IMR-90 (cell line): Measurements from ENCODE around the gene XRN1. TPM values are rescaled to one million over a fixed set of nuclear protein-coding genes. Genes with fewer than 3 reads are reported as not detected.

Source experiments
- ATAC-seq: fragments of 200-7000 bp; cut with Tn5 transposase; 2 replicates; pipeline ENCODE4 v1.9.1; 2020; ENCODE audit warnings: low read depth, mild to moderate bottlenecking, moderate library complexity
- BruUV-seq: library from RNA; stranded (reverse); fragments of 400-500 nt; replicated peaks from 2 replicates; lab custom pipeline; 2021; lab: Mats Ljungman, UMichigan
- CTCF ChIA-PET: fragments of 300-600 bp; formaldehyde crosslinking; extraction: SDS; loops from one replicate; lab custom pipeline; 2021; ENCODE audit warnings: antibody characterized with exemption; lab: Yijun Ruan, JAX
- POLR2A ChIA-PET: fragments of 300-600 bp; sonication (Branson Sonifier 250); formaldehyde crosslinking; loops from one replicate; lab custom pipeline; 2022; ENCODE audit warnings: antibody characterized with exemption; ENCODE audit not compliant: unreplicated experiment; lab: Charles Lee
- DNase-seq: peaks from one replicate; pipeline ENCODE4 v3.0.0; 2013
- H2AFZ ChIP-seq: replicated peaks from 2 replicates; pipeline ENCODE3; 2013; ENCODE audit warnings: low read length, mild to moderate bottlenecking; ENCODE audit not compliant: poor library complexity
- H2AK5ac ChIP-seq: 2 replicates; pipeline ENCODE4 v1.6.1; 2013; ENCODE audit warnings: low read depth, low read length, inconsistent platforms
- H2AK9ac ChIP-seq: replicated peaks from 2 replicates; pipeline ENCODE3; 2013; ENCODE audit warnings: mild to moderate bottlenecking, low read depth, low read length, moderate library complexity; ENCODE audit not compliant: poor library complexity
- H2BK120ac ChIP-seq: 2 replicates; pipeline ENCODE4 v1.6.1; 2013; ENCODE audit warnings: low read depth, low read length, inconsistent platforms
- H2BK15ac ChIP-seq: 3 replicates; pipeline ENCODE4 v1.6.1; 2013; ENCODE audit warnings: low read depth, low read length, inconsistent platforms
- H2BK20ac ChIP-seq: 2 replicates; pipeline ENCODE4 v1.6.1; 2013; ENCODE audit warnings: low read depth, mild to moderate bottlenecking, inconsistent platforms, low read length, moderate library complexity
- H2BK5ac ChIP-seq: 2 replicates; pipeline ENCODE4 v1.6.1; 2013; ENCODE audit warnings: mild to moderate bottlenecking, low read depth, low read length, inconsistent platforms; ENCODE audit not compliant: poor library complexity, severe bottlenecking
- H3K14ac ChIP-seq: replicated peaks from 2 replicates; pipeline ENCODE4 v1.6.1; 2013; ENCODE audit warnings: low read depth, low read length, inconsistent platforms
- H3K18ac ChIP-seq: 2 replicates; pipeline ENCODE4 v1.6.1; 2013; ENCODE audit warnings: low read depth, low read length, control low read depth
- H3K23ac ChIP-seq: 2 replicates; pipeline ENCODE4 v1.6.1; 2013; ENCODE audit warnings: low read depth, low read length, inconsistent platforms
- H3K27ac ChIP-seq: 2 replicates; pipeline ENCODE4 v1.5.1; 2013; ENCODE audit warnings: mild to moderate bottlenecking, control low read depth, low read length; ENCODE audit not compliant: insufficient read depth
- H3K27me3 ChIP-seq: 2 replicates; pipeline ENCODE4 v1.6.1; 2013; ENCODE audit warnings: low read length; ENCODE audit not compliant: control insufficient read depth, insufficient read depth
- H3K36me3 ChIP-seq: 2 replicates; pipeline ENCODE4 v1.6.1; 2013; ENCODE audit warnings: low read length, mixed read lengths; ENCODE audit not compliant: control insufficient read depth, insufficient read depth
- H3K4ac ChIP-seq: 2 replicates; pipeline ENCODE4 v1.6.1; 2013; ENCODE audit warnings: low read depth, low read length, inconsistent platforms
- H3K4me1 ChIP-seq: 2 replicates; pipeline ENCODE4 v1.6.1; 2013; ENCODE audit warnings: low read length, mixed read lengths; ENCODE audit not compliant: control insufficient read depth, insufficient read depth
- H3K4me2 ChIP-seq: 2 replicates; pipeline ENCODE4 v1.6.1; 2013; ENCODE audit warnings: low read depth, mild to moderate bottlenecking, control low read depth, low read length, moderate library complexity
- H3K4me3 ChIP-seq: 2 replicates; pipeline ENCODE4 v1.5.1; 2013; ENCODE audit warnings: low read depth, mild to moderate bottlenecking, control low read depth, low read length, moderate library complexity; ENCODE audit not compliant: insufficient read depth
- H3K56ac ChIP-seq: 2 replicates; pipeline ENCODE4 v1.6.1; 2013; ENCODE audit warnings: low read length, inconsistent platforms; ENCODE audit not compliant: insufficient read depth; ENCODE audit errors: extremely low read depth
- H3K79me1 ChIP-seq, 2 experiments: 2 replicates each; pipeline ENCODE4 v1.6.1; 2013; ENCODE audit warnings: low read length in 2 of 2, inconsistent platforms in 1 of 2, low read depth in 1 of 2
- H3K9ac ChIP-seq: 2 replicates; pipeline ENCODE4 v1.6.1; 2013; ENCODE audit warnings: low read depth, low read length, control low read depth
- H3K9me1 ChIP-seq: 2 replicates; pipeline ENCODE4 v1.6.1; 2013; ENCODE audit warnings: low read length, inconsistent platforms; ENCODE audit not compliant: insufficient read depth
- H3K9me3 ChIP-seq: 2 replicates; pipeline ENCODE4 v1.6.1; 2013; ENCODE audit warnings: low read length; ENCODE audit not compliant: control insufficient read depth, insufficient read depth
- H4K20me1 ChIP-seq: 2 replicates; pipeline ENCODE4 v1.6.1; 2013; ENCODE audit warnings: low read length, inconsistent platforms; ENCODE audit not compliant: insufficient read depth
- H4K5ac ChIP-seq: 2 replicates; pipeline ENCODE4 v1.6.1; 2013; ENCODE audit warnings: mild to moderate bottlenecking, low read depth, low read length, control low read depth
- H4K8ac ChIP-seq, 2 experiments: 2 replicates each; pipeline ENCODE4 v1.6.1; 2013; ENCODE audit warnings: low read depth in 2 of 2, low read length in 2 of 2, control low read depth in 1 of 2, inconsistent platforms in 1 of 2
- H4K91ac ChIP-seq: 2 replicates; pipeline ENCODE4 v1.6.1; 2013; ENCODE audit warnings: low read depth, low read length, inconsistent platforms; ENCODE audit not compliant: insufficient read depth
- CEBPB ChIP-seq: IDR thresholded peaks from 2 replicates; pipeline ENCODE4 v1.6.1; 2012; ENCODE audit warnings: low read depth, low read length, improper control_type of control experiment
- MAFK ChIP-seq: IDR thresholded peaks from 2 replicates; pipeline ENCODE4 v1.6.1; 2012; ENCODE audit warnings: low read depth, low read length, improper control_type of control experiment
- MXI1 ChIP-seq: IDR thresholded peaks from 2 replicates; pipeline ENCODE4 v1.6.1; 2012; ENCODE audit warnings: low read depth, mild to moderate bottlenecking, low read length, moderate library complexity, borderline replicate concordance
- WGBS, 2 experiments: methylation state at CpG; one replicate each; pipeline versions ENCODE4 v1.1.5 to v1.1.7; 2013; ENCODE audit warnings: missing lambda C conversion rate in 2 of 2; ENCODE audit not compliant: insufficient read length in 1 of 2; ENCODE audit errors: extremely low coverage in 2 of 2; 5-methylcytosine and 5-hydroxymethylcytosine counted together
- dilution Hi-C: fragments of 300-500 bp; cut with HindIII; formaldehyde crosslinking; loops from one replicate; pipeline ENCODE4 v1.14.3; 2018; ENCODE audit warnings: low sequenced_read_pairs; ENCODE audit not compliant: unreplicated experiment
- in situ Hi-C: fragments of 300-500 bp; cut with MboI; formaldehyde crosslinking; loops from 3 replicates; pipeline ENCODE4 v1.14.3; 2019; ENCODE audit warnings: low sequenced_read_pairs, inconsistent platforms, mixed read lengths
- intact Hi-C: fragments of 100-400 bp; cut with micrococcal nuclease; formaldehyde crosslinking; loops from 2 replicates; pipeline ENCODE4 v1.10.0; 2022
- polyA plus RNA-seq, 3 experiments: library from polyadenylated mRNA; depleted of rRNA; stranded (reverse); fragments of >200 nt; gene quantifications; 2 replicates each; pipeline ENCODE4 v1.2.3, GENCODE V29; 2012; ENCODE audit warnings: low replicate concordance in 1 of 3
- total RNA-seq: library from RNA; depleted of rRNA; stranded (reverse); fragments of >200 nt; gene quantifications from 2 replicates; pipeline ENCODE4 v1.2.3, GENCODE V29; 2012
- TF ChIP-seq, protein P1 (sequence below): fragments of 150-350 bp; IDR thresholded peaks from 2 replicates; pipeline ENCODE4 v1.6.1; 2016; ENCODE audit warnings: low read depth, mild to moderate bottlenecking, low read length, moderate library complexity, borderline replicate concordance

The XRN1 gene
- total and polyA plus RNA-seq, 2 of the 4 experiments (the other 2 are of a cell fraction) = 6.0 to 21.5 TPM

DNA sequence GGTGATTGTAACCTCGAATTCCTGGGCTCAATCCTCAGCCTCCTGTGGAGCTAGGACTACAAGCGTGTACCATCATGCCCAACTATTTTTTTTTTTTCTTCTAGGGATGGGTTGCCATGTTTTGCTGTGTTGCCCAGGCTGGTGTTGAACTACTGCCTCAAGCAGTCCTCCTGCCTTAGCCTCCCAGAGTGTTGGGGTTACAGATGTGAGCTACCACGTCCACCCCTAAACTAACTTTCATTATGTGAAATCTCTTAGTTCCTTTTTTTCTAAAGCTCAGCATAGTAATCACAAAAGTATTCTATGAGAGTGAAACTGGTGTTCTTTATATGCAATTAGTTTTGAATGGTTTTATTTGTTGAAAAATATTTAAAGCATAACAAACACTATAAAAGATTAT is 92.1 kb downstream of the XRN1 start:
- H2BK120ac ChIP-seq = no peak overlapping the region
- CTCF ChIA-PET = no interaction called here
- intact Hi-C loops (no loop called here), in situ Hi-C loops (no loop called here), dilution Hi-C loops (no loop called here)
- no peak for ATAC-seq
- H3K4me2 ChIP-seq = no peak overlapping the region
- H3K9ac ChIP-seq = no peak overlapping the region
- no peak overlapping the region for H2AK9ac ChIP-seq
- H4K91ac ChIP-seq = no peak overlapping the region
- no peaks in the 10 kb centered on the region for H3K79me1 ChIP-seq
- TF ChIP-seq MXI1 (no peak), CEBPB (no peak), MAFK (no peak)
- TF ChIP-seq, protein P1, sequence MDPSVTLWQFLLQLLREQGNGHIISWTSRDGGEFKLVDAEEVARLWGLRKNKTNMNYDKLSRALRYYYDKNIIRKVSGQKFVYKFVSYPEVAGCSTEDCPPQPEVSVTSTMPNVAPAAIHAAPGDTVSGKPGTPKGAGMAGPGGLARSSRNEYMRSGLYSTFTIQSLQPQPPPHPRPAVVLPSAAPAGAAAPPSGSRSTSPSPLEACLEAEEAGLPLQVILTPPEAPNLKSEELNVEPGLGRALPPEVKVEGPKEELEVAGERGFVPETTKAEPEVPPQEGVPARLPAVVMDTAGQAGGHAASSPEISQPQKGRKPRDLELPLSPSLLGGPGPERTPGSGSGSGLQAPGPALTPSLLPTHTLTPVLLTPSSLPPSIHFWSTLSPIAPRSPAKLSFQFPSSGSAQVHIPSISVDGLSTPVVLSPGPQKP = no peak
- no peak overlapping the region for H4K8ac ChIP-seq
- H3K23ac ChIP-seq = no peak overlapping the region
- POLR2A ChIA-PET = no interaction called here
- H3K14ac ChIP-seq = no peak overlapping the region
- H3K36me3 ChIP-seq = peaks cover 28% of the 10 kb centered on the region
- no peak overlapping the region for H3K27ac ChIP-seq
- H2AFZ ChIP-seq = no peak overlapping the region
- H3K56ac ChIP-seq = no peak overlapping the region
- H4K5ac ChIP-seq = no peak overlapping the region
- H3K4me1 ChIP-seq = no peaks in the 10 kb centered on the region
- H3K18ac ChIP-seq = no peak overlapping the region
- H2AK5ac ChIP-seq = no peak overlapping the region
- WGBS, 2 experiments = no CpG with 5 or more reads among the region's 3 CpGs
- no peaks in the 10 kb centered on the region for H3K27me3 ChIP-seq
- H3K4ac ChIP-seq = no peak overlapping the region
- H2BK15ac ChIP-seq = no peak overlapping the region
- BruUV-seq = no TSS peak
- no peak overlapping the region for H2BK5ac ChIP-seq
- no peak for DNase-seq
- H3K4me3 ChIP-seq = no peak overlapping the region
- no peak overlapping the region for H2BK20ac ChIP-seq
- H3K9me1 ChIP-seq = no peaks in the 10 kb centered on the region
- H4K20me1 ChIP-seq = no peaks in the 10 kb centered on the region
- H3K9me3 ChIP-seq = peaks cover 4% of the 10 kb centered on the region; the same call in 1 of the 2 replicates
